GM19455 (cell line): ENCODE measurements around the gene EPHB2.

Source experiments
- ATAC-seq: cut with Tn5 transposase; IDR thresholded peaks from one replicate; pipeline ENCODE4 v1.9.1; 2021; ENCODE audit not compliant: unreplicated experiment

EPHB2 gene

DNA sequence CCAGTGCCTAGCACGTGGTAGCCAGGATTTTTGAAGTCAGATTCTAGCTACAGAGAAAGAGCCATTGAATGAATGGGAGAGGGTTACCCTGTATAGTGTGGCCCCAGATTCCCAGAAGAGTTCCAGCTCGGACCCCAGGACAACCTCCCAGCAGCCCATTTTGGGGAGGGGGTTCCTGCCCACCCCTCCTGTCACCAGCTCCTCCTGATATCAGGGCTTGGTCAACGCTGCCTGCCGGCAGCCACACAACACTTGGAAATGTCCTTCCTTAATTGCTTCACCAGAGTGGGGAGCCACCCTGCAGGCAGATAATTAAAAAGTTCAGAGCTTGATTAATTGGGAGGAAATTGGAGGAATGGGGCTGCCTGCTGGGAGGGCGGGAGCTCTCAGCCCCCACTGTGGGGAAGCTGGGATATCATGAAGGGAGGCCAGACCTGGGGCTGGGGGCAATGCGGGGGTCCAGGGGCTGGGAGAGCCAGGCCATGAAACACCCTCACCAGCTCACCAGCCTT is 141.6 kb downstream of the EPHB2 start:
- no peak for ATAC-seq

DNA sequence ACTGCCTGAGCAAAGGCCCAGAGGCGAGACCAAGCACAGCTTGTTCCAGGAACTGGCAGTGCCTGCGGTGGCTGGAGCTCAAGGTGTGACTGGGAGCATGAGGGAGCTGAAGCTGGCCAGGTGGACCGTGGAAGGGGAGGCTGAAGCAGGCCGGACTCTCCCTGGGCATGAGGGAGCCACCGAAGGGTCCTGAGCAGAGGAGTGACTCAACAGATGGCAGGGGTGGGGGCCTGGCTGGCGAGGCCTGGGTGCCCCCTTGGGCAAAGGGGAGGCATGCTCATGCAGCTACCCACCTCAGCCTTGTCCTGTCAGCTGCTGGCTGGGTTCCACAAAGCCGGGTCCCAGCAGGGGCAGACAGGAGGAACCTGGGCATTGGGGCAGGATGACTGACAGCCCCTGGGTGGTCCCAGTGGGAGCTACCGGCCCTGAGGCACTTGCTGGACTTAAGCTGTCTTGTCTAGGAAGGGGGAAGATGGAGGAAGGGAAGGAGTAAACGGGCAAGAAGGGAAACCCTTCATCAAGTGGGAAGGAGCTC is 143.1 kb downstream of the EPHB2 start:
- ATAC-seq: no peak

DNA sequence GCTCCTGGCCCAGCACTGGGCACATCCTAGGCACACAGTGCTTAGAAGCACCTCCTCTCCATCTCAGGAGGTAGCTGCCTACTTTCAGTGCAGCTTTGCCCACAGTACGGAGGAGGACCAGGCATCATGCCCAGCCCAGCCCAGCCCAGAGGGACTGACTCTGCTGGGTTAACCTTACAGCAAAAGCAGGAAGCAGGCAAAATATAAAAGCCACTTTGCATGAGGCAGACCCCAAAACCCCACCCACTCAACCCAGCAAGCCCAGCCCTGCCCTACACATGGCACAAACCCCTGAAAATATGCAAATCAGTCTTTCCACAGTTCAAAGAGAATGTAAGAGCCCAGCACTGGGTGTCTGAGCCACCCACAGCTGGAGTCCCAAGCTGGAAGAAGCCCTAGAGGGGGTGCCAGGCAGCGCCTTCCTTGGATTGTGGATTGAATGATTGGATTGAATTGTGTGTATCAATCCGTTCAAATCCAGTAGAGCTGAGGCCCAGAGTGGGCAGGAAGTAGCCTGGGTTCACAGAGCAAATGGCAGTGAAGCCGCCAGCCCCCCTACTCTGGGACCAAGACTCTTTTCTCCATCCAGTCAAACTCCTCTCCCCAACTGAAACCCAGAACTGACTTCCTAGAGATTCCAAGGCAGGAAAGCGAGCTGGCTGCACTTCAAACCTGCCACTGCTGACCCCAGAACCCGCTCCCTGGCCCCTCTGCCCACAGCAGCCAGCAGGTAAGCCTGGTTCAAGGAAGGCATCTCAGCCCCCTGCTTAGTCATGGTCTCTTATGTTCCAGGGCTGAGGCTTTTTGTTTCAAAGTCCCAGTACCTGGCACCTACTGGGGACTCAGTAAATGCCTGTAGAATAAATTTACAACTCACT is 144.3 kb downstream of the EPHB2 start:
- ATAC-seq: no peak

DNA sequence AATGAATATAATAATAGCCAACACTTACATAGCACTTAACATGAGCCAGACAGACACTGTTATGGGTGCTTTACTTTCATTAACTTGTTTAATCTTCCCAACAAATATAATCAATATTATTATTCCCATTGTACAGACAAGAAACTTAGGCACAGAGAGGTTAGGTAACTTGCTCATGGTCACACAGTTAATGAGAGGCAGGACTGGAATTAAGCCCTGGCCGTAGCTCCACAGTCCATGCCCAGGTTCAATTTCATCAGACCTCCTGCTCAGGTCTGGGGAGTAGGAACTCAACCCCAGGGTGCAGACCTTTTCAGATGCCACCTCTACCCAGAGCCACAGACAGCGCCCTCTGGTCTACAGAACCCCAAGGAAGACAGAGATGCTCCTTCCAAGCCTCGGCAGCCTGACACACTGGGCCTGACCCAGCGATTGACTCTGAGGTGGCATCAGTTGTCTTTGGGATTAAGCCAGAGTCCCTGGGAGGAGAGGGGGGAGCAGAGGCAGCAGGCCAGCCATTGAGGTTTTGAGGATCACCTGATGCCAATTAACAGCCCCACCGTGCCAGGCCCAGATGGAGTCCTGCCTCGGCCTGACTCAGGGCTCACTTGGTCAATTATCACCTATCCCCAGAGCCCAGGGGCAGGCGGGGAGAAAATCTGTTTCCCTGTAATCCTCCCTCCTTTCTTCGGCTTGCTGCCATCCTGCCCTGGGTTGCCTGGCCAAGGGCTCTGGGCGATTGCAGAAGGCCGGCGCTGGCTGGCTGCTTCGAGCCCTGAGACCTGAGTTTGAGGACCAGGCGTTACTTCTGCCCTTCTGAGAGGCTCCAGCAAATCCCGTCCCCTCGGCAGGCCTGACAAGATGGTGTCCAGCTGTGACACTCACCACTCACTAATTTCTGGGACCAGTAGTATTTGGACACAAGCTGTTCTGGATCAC is 145.3 kb downstream of the EPHB2 start:
- no peak for ATAC-seq

DNA sequence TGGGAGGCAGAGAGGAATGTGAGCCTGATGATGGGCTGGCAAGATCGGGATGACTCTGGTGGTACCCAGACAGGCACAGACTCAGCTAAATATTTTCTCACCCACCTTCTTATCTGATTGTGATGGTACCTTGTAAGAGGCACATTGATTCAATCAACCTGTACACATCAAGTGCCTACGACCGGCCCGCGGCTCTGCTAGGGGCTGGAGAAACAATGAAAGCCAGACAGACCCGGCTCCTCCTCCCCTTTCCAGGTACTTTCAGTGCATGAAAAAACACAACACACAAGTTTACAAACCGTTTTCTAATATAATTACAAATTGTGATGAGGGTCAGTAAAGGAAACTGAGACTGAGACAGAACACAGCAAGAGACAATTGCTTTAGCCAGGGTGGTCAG is 147.0 kb downstream of the EPHB2 start:
- ATAC-seq: no peak

DNA sequence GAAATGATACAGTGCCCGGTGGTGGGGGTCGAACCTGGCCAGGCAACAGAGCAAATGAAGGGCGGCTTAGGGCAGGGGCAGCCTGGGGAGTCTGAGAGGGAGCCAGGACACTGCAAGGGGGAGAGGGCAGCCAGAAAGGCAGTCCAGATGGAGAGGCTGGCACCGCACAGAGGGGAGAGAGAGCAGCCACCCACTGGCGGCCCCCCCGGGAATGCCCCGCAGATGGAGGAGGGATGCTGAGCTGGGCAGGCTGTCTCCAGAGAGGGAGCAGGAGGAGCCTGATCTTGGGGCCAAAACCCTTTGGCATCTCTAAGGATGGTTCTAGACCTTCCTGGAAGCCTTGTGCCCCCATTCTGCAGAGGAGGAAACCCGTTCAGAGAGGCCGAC is 149.8 kb downstream of the EPHB2 start:
- ATAC-seq: no peak

DNA sequence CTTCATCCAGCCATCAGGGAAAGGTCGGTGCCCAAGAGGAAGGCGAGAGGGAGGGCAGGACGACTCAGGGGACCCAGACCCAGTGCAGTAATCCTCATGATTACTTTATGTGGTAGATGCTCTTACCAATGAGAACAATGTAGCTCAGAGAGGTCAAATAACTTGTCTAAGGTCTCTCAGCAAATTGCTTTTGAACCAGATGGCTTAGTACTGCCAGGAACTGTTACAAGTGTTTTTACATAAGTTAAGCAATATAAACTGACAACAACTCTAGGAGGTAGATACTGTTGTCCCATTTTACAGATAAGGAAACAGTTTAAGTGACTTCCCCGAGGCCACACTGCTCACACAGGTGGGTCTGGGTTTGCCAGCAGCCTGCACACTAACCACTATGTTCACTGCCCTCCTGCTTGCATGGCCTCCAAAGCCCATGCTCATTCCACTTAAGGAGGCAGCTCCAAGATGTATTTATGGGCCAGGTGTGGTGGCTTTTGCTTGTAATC is 150.3 kb downstream of the EPHB2 start:
- no peak for ATAC-seq

DNA sequence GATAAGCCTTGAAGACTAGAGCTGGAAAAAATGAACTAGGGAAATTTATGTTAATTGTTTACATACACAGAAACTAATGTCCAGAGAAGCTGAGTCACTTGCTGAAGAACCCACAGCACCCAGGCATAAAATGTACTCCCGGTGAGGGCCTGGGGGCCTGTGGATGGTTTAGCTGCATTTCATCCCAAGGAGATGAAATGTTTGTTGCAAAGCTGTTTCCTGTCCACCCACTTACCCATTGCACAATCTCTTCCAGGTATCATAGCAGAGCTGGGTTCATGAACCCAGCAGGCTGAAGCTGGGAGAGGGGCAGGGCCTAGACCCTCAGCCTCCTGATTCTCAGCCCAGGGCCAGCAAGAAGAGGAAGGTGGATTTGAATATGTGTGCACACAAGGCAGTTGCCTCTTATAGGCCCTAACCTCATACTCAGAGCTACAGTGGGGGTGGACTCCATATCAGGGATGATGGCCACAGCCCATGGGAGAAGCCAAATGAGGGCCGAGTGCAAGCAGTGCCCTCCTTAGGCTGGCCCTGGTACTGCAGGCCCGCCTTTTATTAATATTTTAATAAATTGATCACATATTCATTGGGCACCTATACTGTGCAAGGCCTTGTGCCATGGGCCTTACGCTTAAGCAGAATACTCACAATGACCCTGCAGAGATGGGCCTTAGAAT is 151.3 kb downstream of the EPHB2 start:
- no peak for ATAC-seq

DNA sequence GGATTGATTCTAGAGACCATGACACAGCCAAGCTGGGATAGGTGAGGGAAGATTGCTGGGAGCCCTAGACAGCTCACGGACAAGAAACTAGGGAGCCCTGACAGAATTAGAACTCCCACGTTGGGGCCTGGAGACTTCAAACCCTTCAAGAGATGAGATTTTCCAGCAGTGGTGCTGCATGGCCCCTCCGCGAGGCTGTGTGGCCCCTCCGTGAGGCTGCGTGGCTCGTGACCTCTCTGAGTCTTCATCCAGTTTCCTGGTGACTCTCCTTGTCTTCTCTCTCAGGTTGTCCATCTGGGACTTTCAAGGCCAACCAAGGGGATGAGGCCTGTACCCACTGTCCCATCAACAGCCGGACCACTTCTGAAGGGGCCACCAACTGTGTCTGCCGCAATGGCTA is 152.1 kb downstream of the EPHB2 start:
- no peak for ATAC-seq

DNA sequence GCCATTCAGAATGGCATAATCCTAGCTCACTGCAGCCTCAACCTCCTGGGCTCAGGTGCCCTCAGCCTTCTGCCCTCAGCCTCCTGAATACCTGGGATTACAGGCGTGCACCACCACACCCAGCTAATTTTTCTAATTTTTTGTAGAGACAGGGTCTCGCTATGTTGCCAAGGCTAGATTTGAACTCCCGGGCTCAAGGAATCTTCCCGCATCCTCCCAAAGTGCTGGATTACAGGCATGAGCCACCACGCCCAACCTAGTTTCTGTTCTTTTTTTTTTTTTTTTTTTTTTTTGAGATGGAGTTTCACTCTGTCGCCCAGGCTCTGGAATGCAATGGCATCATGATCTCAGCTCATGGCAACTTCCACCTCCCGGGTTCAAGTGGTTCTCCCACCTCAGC is 153.1 kb downstream of the EPHB2 start:
- no peak for ATAC-seq

DNA sequence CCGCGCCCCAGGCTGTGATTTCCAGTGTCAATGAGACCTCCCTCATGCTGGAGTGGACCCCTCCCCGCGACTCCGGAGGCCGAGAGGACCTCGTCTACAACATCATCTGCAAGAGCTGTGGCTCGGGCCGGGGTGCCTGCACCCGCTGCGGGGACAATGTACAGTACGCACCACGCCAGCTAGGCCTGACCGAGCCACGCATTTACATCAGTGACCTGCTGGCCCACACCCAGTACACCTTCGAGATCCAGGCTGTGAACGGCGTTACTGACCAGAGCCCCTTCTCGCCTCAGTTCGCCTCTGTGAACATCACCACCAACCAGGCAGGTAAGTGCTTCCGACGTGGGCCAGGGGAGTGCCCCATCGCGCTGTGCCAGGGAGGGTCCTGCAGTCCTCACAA is 154.2 kb downstream of the EPHB2 start:
- ATAC-seq: no peak

DNA sequence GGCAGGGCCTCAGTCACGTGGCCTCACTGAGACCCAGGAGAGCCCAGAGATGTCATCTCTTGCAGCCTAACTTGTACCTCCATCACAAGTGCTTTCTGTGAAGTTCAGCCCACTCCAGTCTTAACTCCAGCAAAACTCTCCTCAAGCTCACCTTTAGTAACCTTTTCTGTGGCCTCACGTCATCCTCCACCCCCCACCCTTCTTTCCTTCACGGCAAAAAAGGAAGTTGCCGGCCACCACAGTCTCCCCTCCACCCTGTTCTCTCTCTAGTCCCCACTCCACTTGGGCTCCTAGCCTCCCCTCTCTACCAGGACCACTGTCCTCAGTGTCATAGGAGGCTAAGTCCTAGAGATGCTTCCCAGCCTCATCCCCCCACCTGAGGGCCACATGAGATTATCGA is 155.1 kb downstream of the EPHB2 start:
- no peak for ATAC-seq

DNA sequence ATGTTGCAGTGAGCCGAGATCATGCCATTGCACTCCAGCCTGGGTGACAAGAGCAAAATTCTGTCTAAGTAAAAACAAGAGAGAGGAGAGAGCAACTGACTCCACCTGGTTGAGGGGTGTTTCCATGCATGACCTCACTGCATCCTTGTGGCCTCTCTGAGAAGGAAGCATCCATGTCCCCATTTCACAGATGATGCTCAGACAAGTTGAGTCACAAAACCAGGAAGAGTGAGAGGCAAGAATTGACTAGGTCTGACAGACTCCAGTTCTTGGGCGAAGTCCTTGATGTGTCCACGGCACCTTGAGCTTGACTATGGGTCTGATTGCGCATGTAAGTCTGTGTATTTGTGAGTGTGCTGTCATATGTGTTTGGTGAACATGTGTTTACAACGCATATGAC is 156.2 kb downstream of the EPHB2 start:
- no peak for ATAC-seq

DNA sequence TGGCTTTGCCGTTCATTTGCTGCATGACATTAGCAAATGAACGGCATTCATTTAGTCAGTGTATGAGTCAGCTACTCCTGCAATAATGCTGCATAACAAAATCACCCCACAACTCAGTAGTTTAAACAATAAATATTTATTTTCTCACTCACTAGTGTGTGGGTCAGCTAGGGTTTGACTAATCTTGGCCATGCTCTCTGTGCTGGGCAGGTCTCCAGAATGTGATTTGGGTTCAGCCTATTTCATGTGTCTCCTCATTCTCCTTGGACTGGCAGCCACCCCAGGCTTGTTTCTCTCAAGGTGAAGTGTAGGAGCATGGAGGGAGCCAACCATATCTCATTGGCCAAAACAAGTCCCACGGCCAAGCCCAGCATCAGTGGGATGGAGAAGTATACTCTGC is 157.7 kb downstream of the EPHB2 start:
- no peak for ATAC-seq

DNA sequence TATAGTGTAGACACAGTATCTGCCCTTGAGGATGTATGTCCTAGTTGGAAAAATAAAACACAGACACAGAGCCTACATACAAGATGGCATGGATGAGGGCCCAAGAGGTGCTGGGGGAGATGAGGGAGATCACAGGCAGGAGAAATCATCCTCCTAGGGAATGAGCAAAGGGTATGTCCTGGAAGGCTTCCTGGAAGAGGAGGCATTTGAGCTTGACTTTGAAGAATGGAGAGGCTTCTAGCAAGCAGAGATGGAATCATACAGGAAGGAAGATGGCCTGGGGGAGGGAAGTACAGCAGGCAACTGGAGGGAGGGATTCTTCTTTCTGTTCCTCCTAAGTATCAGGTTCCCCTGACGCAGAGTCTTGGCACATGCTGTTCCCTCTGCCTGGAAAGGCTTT is 158.7 kb downstream of the EPHB2 start:
- ATAC-seq: no peak

DNA sequence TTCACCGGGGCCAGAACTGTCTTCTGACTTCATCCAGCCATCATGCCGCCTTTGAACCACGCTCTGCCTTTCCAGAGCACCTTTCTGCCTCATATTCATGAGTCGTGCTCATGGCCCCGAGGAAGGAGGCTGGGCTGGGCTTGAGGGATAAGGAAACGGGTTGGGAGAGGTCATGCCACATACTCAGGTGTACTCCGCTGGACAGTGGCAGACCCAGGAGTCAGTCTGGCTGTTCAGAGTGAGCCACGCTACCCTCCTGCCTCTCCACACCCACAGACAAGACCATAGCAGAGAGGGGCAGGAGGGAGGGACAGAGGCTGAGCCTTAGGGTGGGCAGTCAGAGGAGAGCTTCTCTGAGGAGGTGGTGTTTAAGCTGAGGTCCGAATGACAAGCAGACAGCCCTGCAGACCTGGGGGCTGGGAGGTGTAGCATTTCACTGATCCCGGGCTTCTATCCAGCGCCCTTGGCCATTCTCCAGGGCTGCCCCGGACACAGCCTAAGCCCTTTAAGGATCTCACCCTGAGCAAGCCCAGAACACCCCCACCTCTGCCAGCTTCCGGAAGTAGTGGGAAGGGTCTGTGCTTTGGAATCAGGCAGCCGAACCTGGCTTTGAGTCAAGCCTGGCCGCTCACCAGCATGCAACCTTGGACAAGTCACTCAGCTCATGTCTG is 159.7 kb downstream of the EPHB2 start:
- no peak for ATAC-seq

DNA sequence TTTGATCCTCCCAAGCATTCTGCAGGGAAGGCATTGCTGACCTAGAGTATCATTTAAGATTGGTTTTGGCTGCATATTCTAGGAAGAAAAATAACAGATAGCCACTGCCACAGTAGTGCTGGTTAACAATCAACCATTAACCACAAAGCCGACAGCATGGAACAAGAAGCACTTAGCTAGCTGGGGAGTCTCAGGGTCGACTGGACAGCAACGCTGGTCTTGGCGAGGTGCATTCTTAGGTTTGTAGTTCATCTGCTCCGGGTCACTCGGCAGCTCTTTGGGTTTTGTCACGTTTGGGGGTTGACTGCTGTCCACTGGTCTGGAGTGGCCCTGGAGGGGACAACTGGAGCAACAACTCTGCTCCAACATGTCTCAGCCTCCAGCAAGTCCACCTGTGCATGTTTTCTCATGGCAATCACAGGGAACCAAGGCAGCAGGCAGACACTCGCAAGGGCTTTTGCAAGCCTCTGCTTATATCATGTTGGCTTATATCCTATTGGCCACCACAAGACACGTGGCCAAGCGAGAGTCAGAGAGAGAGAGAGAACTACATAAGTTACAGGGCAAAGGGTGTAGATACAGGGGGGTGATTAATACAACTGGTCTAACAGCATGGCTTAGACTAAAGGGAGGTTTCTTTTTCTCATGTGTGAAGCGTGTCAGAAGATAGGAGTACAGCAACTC is 162.5 kb downstream of the EPHB2 start:
- ATAC-seq: no peak

DNA sequence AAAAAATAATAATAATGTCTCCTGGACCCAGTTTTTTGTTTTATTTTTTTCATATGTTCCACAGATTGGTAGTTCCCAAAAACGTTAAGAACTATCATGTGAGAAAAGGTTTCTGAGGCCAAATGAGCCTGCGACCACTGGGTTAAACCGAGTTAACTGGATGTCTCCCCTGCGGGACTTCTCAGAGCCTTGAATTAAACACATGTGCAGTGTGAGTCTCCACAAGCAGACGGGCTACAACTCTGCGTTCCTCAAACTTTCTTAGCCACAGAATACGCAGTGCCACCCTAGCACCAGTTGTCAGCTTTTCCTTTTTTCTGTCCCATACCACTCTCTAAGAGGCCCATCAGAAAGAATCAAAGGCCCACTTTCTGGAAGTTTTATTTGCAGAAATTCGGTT is 164.1 kb downstream of the EPHB2 start:
- ATAC-seq: no peak

DNA sequence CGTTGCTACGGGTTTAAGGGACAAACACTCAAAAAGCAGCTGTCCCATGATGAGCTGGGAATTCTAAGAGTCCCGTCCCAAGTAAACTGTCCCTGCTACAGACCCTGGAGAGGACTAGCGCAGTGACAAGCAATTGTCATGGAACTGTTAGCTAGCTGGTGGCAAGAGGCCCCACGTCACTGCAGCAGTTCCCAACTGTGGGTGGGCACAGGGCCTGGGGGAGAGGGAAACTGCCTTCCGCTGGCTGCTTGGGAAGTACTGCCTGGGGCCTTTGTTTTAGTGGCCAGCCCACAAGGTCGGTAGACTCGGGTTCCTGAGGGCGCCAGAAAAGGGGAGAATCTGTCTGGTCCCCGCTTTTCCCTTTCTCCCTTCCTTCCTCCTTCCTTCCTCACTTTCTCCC is 164.6 kb downstream of the EPHB2 start:
- no peak for ATAC-seq

DNA sequence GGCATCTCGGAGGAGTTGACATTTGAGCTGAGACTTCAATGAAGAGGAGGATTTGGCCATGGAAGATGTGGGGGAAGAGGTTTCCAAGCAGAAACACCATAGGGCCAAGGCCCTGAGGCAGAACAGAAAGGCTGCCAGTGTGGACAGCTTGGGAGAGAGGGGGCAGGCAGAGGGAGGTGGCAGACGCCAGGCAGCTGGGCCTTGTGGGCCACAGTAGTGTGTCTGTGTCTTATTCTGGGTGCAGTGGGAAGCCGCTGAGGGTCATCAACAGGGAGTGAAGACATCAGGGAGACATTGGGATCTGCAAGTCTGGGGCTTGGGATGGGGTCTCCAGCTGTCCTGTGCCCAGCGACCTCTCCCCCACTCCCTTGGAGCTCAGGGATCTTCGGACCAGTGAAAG is 165.2 kb downstream of the EPHB2 start:
- no peak for ATAC-seq
